T1000 (cell line): ENCODE data around the gene FAM124A.

Experiments used
- DNase-seq: peaks from one replicate; lab custom pipeline; 2025; ENCODE audit warnings: mixed read lengths; lab: John Stamatoyannopoulos, UW

FAM124A gene

GRCh38 chr13:51221108-51221507 lies 1.1 kb upstream of the FAM124A start:
- DNase-seq = no peak

GRCh38 chr13:51221674-51222036 lies 543 bp upstream of the FAM124A start:
- no peak for DNase-seq

GRCh38 chr13:51222686-51223559 lies 725 bp downstream of the FAM124A start:
- no peak for DNase-seq

- no peak for DNase-seq
Measured at GRCh38 chr13:51223560-51224270, 1.5 kb downstream of the FAM124A start.

GRCh38 chr13:51225029-51225428 lies 2.8 kb downstream of the FAM124A start:
- DNase-seq = no peak

DNA sequence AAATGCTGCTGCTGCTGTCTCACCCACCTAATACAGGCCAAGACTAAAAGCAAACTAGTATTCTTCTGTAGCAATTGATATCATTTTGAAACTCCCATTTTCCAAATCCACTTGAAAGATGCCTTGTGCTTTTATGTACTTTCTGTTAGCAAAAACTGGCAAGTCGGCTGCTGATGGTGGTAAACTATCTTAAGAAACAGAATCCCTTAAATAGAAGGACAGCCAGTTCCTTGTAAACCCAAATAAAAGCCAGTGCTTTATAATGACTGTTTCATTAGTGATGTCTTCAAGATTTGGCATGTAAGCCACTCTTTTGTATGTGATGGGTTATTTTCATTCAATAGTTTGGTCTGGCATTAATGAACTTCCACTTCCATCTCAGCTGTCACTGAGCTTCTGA lies 5.2 kb downstream of the FAM124A start:
- no peak for DNase-seq

DNA sequence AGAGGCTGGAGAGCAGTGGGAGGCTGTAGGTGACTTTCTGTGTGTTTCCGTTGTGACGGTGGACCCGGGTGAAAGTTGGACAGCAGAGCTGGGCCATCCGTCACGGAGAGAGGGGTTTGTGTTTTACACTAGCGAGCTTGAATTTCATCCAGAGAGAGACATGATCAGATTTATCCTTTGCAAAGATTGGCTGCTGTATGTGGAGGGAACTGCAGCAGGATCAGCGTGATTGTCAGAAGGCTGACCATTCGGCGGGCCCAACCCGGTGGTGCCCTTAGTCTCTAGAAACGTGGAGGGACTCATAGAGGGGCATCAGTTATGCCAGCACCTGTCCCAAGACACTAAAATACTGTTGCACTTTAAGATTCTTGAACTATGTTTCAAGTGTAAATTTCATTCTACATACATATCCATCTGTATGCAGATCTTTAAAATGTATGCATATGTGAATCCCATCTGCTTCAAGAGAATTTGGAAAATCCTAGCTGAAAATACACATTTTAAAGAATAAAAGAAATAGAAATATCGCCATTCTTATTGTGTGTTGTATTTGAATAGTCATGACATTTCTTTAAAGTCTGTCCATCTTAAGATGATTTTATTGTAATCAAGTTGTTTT lies 7.0 kb downstream of the FAM124A start:
- DNase-seq = no peak

DNA sequence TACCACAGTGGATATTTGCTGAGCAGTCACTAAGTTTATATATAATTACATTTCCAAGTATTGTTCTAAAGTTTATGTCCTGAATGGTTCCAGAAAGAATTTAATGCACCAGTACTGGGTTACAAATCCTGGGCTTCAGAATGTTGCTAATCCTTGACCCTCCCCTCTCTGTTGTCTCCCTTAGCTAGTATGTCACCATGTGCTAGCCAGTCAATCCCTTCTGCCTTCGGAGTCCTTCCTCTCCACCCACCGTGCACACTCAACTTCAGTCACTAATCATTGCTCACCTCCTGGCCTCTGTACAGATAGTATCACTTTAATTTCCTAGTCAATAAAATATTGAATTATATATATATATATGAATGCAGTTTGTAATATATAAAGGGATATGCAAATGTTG lies 7.5 kb downstream of the FAM124A start:
- DNase-seq = no peak

DNA sequence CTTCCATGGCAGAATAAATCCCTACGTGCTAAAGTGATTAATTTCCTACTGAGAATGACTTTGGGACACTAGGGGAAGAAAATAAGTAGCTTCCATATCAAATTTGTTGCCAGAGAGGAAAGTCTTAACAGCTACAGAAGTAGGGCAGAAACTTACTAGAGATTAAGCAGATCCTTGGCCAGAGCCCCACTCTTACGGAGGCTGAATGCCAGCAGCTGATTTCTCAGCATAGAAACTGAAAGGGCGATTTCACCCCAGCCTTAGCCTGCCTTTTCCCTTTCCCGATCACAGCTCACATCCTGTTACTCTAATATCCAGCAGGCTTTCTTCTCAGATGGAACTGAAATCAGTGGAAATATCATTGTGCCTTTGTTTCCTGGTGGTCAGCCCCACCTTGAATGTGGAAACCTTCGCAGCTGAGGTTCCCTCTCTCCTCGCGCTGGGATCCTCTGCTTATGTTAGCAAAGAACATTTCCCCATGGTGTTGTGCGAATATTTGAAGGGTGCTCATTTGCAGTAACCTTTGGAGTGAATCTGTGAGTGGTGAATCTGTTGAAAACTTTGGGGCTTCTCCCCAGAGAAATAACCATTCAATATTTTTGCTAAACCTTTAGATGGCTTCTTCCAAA lies 8.4 kb downstream of the FAM124A start:
- no peak for DNase-seq

GRCh38 chr13:51231456-51231855 lies 9.3 kb downstream of the FAM124A start:
- no peak for DNase-seq

- DNase-seq = no peak
Measured at GRCh38 chr13:51232328-51232727, 10.1 kb downstream of the FAM124A start.

- no peak for DNase-seq
Measured at GRCh38 chr13:51233117-51233826, 11.1 kb downstream of the FAM124A start.

DNA sequence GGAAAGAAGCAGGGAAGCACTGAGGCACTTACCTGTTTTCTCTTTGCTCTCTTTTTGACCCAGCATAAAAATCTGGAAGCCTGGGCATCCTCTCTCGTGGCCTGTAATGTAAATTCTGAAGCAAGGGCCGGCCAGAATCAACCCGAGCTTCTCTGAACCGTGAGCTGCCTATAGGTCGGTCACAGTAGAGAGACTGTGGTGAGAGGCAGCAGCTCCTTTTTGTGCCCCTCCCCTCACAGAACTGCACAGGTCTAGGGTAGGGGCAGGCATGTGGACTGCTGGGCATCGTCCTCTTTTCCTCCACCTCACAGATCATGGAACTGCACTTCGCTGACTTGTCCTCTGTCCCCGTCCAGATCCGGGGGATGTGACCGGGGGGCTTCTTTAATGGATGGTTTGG lies 12.5 kb downstream of the FAM124A start:
- no peak for DNase-seq

- no peak for DNase-seq
Measured at GRCh38 chr13:51235186-51235585, 13.0 kb downstream of the FAM124A start.

GRCh38 chr13:51235756-51236490 lies 13.7 kb downstream of the FAM124A start:
- DNase-seq = no peak

DNA sequence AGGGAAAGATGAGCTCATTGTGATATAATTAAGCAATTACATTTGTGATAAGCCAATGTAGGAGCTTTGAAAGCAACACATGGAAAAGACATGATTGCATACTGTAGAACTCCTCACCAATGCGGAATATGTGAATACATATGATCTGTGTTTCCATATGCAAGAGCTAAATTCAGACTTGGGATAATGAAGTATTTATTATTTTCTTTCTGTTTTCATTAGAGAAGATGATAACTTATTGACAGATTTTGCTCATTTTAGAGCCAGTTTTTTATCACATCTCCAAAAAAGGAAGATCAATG lies 14.2 kb downstream of the FAM124A start:
- no peak for DNase-seq

- no peak for DNase-seq
Measured at GRCh38 chr13:51237386-51237785, 15.2 kb downstream of the FAM124A start.

DNA sequence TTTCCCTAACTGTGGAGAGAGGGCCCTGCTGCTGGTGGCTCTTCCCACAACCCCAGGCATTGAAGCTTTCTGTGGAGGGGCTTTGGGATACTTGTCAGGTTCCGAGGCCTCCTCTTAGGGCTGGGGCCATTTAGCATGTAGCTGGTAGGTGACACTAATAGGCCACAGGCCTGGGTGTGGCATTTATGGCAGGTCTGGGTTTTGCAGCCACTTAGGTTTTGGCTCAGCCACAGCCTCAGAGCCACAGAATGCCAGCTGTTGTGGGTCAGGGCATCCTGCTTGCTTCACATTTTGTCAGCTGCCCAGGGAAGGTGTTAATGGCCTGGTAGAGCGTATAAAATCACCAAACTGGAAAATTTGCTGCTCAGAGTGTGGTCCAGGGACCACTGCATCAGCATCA lies 15.7 kb downstream of the FAM124A start:
- no peak for DNase-seq

DNA sequence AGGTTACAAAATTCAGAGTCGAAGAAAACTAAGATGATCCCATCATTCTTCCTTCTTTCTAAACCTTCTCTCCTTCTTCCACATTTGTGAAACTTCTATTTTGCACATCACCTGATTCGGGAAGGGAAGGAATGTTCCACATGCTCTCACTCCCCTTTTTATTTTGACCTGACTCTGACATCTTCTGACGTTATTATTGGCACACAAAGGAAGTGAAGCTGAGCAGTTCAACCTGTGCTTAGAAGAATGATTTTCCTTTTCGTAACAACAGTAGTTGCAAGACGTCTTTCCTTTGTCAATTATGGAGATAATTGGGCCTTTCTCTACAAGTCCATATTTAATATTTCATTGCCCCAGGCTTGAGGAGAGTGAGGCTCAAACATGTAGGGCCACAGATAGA lies 18.0 kb downstream of the FAM124A start:
- no peak for DNase-seq

- DNase-seq = no peak
Measured at GRCh38 chr13:51240958-51241357, 18.8 kb downstream of the FAM124A start.

DNA sequence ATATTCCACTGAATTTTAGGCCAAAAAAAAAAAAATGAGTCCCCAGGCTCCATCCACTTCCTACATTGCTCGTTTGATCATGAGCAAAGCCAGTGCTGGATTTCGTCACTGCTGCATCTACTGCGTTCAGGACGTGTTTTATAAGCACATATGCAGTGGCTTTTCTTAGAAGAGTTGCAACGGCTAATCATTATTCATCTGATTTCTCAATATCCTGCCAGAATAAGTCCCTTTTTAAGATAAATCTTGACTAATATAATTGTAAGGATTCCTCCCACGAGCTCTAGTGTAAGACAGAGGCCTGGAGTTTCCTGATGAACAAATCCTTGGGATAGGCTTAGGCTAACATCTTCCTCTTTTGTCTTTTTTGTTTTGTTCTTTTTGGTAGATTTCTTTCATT lies 19.5 kb downstream of the FAM124A start:
- no peak for DNase-seq
